ENCODE results near the gene ATXN1. TPM values are rescaled to one million over a fixed set of nuclear protein-coding genes. Genes with fewer than 3 reads are reported as not detected.

The ATXN1 gene
- total RNA-seq, 1 experiment from 2014 or later = 5.6 TPM

GRCh38 chr6:16591396-16592222 is 169.7 kb downstream of the ATXN1 start:
- Histone ChIP-seq H3K14ac (ENCODE audit: insufficient read depth, low read length) (no peak overlapping the region), H2AK5ac (ENCODE audit: insufficient read length, low read length) (no peak overlapping the region), H2BK20ac (ENCODE audit: low read depth, low read length, poor library complexity, severe bottlenecking) (no peak overlapping the region), H3K4me1 (ENCODE audit: insufficient read depth, low read length) (no peaks in the 10 kb centered on the region), H3K27ac (ENCODE audit: insufficient read length, low read depth, low read length) (no peak overlapping the region), H2BK15ac (ENCODE audit: low read depth, low read length) (no peak overlapping the region), H3K79me1 (ENCODE audit: insufficient read depth, low read depth, low read length, poor library complexity, severe bottlenecking) (no peaks in the 10 kb centered on the region), H3K18ac (ENCODE audit: insufficient read length, low read depth, low read length) (no peak overlapping the region), H2BK120ac (ENCODE audit: low read depth, low read length, poor library complexity, severe bottlenecking) (no peak overlapping the region), H3K23me2 (ENCODE audit: insufficient read length, low read depth, low read length, poor library complexity, severe bottlenecking) (no peaks in the 10 kb centered on the region), H4K20me1 (ENCODE audit: control insufficient read depth, insufficient read depth, insufficient read length) (no peaks in the 10 kb centered on the region), H3K56ac (ENCODE audit: insufficient read length, low read depth, low read length) (no peak overlapping the region), H3K9ac (ENCODE audit: extremely low read depth, insufficient read length, low read length) (no peak overlapping the region), H2BK5ac (ENCODE audit: insufficient read length, low read length) (no peak overlapping the region), H3K27me3 (ENCODE audit: insufficient read depth, low read length) (no peaks in the 10 kb centered on the region), H3K9me3 (ENCODE audit: control insufficient read depth, low read depth, low read length) (no peaks in the 10 kb centered on the region), H3K79me2 (ENCODE audit: insufficient read depth, low read length) (no peaks in the 10 kb centered on the region), H3K4ac (ENCODE audit: low read depth, low read length) (no peak overlapping the region), H4K91ac (ENCODE audit: insufficient read length, low read depth, low read length) (no peak overlapping the region), H3K4me2 (ENCODE audit: insufficient read depth, insufficient read length, low read length) (no peak overlapping the region), H2AFZ (ENCODE audit: low read length) (no peak overlapping the region), H4K8ac (replicated peaks; ENCODE audit: insufficient read length, low read depth, low read length) (no peak overlapping the region), H3T11ph (ENCODE audit: low read length) (no peak overlapping the region), H2BK12ac (ENCODE audit: insufficient read length, low read depth, low read length) (no peak overlapping the region), H4K5ac (ENCODE audit: insufficient read length, low read depth, low read length) (no peak overlapping the region), H3K23ac (ENCODE audit: insufficient read length, low read depth, low read length) (no peak overlapping the region)
- no peak for DNase-seq
- Mint-ChIP-seq H3K9me3 (no peaks in the 10 kb centered on the region; a peak in 2 of 5 replicates), H3K36me3 (ENCODE audit: insufficient read depth in 1 of 3, low read depth in 3 of 3) (peaks cover 0 to 4% (median 0%) of the 10 kb centered on the region in 3 experiments; a peak in 1 of 7 replicates), H3K4me1 (peaks cover 1 to 2% of the 10 kb centered on the region in 2 experiments), H3K27ac (no peak overlapping the region), H3K4me3 (no peak overlapping the region), H3K27me3 (ENCODE audit: low read depth) (no peaks in the 10 kb centered on the region; the same call in 1 of the 2 replicates)
- TF ChIP-seq CTCF (conservative IDR thresholded peaks at IDR 0.05) = no peak
- no CpG with 5 or more reads among the region's 11 CpGs for WGBS (ENCODE audit: extremely low coverage, insufficient read length, low lambda C conversion rate)
